GM23338 (cell line): ENCODE results near the gene POLE. TPM values are rescaled to one million over a fixed set of nuclear protein-coding genes. Genes with fewer than 3 reads are reported as not detected.

Experiments used
- ATAC-seq: fragments of 200-7000 bp; cut with Tn5 transposase; 3 replicates; pipeline ENCODE4 v1.9.1; 2020
- DNase-seq: peaks from one replicate; pipeline ENCODE4 v3.0.0-alpha.2; 2015; ENCODE audit warnings: low spot score
- H2AFZ ChIP-seq: fragments of 200-600 bp; sonication (generic); 2 replicates; pipeline ENCODE4 v1.8.0; 2016; ENCODE audit warnings: antibody characterized with exemption, mild to moderate bottlenecking, moderate library complexity
- H3F3A ChIP-seq: fragments of 200-600 bp; sonication (generic); replicated peaks from 2 replicates; pipeline ENCODE4 v1.8.0; 2017; ENCODE audit warnings: antibody characterized with exemption, mixed run types, low read depth
- H3K27ac ChIP-seq: fragments of 200-600 bp; sonication (generic); 2 replicates; pipeline ENCODE4 v1.6.1; 2016; ENCODE audit warnings: low read depth
- H3K27me3 ChIP-seq: fragments of 200-600 bp; sonication (generic); 2 replicates; pipeline ENCODE4 v1.8.0; 2016; ENCODE audit warnings: mild to moderate bottlenecking, mixed run types, moderate library complexity; ENCODE audit not compliant: insufficient read depth
- H3K36me3 ChIP-seq: fragments of 200-600 bp; sonication (generic); 2 replicates; pipeline ENCODE4 v1.8.0; 2016; ENCODE audit warnings: mild to moderate bottlenecking; ENCODE audit not compliant: insufficient read depth
- H3K4me1 ChIP-seq: fragments of 200-600 bp; sonication (generic); 2 replicates; pipeline ENCODE4 v1.8.0; 2016; ENCODE audit warnings: mild to moderate bottlenecking, moderate library complexity; ENCODE audit not compliant: insufficient read depth
- H3K4me2 ChIP-seq: fragments of 200-600 bp; sonication (generic); 2 replicates; pipeline ENCODE4 v1.7.1; 2017; ENCODE audit warnings: mixed run types
- H3K4me3 ChIP-seq: fragments of 200-600 bp; sonication (generic); 2 replicates; pipeline ENCODE4 v1.6.1; 2016; ENCODE audit warnings: mixed run types
- H3K79me2 ChIP-seq: fragments of 200-600 bp; sonication (generic); replicated peaks from 2 replicates; pipeline ENCODE4 v1.8.0; 2017; ENCODE audit warnings: mild to moderate bottlenecking; ENCODE audit not compliant: insufficient read depth
- H3K9me2 ChIP-seq: fragments of 200-600 bp; sonication (generic); 2 replicates; pipeline ENCODE4 v1.8.0; 2017; ENCODE audit not compliant: insufficient read depth
- H4K20me1 ChIP-seq: fragments of 200-600 bp; sonication (generic); replicated peaks from 2 replicates; pipeline ENCODE4 v1.8.0; 2017; ENCODE audit warnings: mild to moderate bottlenecking; ENCODE audit not compliant: insufficient read depth
- H3K27ac Mint-ChIP-seq: 2 replicates; pipeline ENCODE4 v1.8.0; 2020; ENCODE audit warnings: inconsistent platforms, mild to moderate bottlenecking, moderate library complexity, mixed read lengths
- H3K27me3 Mint-ChIP-seq: 3 replicates; pipeline ENCODE4 v1.8.0; 2022; ENCODE audit warnings: low read depth, mild to moderate bottlenecking, moderate library complexity, mixed read lengths, inconsistent platforms; ENCODE audit not compliant: insufficient read depth, poor library complexity
- H3K36me3 Mint-ChIP-seq: 3 replicates; pipeline ENCODE4 v1.8.0; 2021; ENCODE audit warnings: low read depth, mild to moderate bottlenecking, inconsistent platforms, moderate library complexity, mixed read lengths
- H3K4me1 Mint-ChIP-seq: 3 replicates; pipeline ENCODE4 v1.8.0; 2020; ENCODE audit warnings: mild to moderate bottlenecking, inconsistent platforms, mixed read lengths
- H3K4me3 Mint-ChIP-seq: 3 replicates; pipeline ENCODE4 v1.8.0; 2021; ENCODE audit warnings: moderate library complexity, mild to moderate bottlenecking, inconsistent platforms, mixed read lengths
- H3K9me3 Mint-ChIP-seq: 3 replicates; pipeline ENCODE4 v1.8.0; 2020; ENCODE audit warnings: moderate library complexity, mild to moderate bottlenecking, inconsistent platforms, mixed read lengths
- EZH2 ChIP-seq: fragments of 200-600 bp; sonication (generic); IDR thresholded peaks from one replicate; pipeline ENCODE4 v1.8.0; 2017; ENCODE audit warnings: antibody characterized with exemption, mild to moderate bottlenecking, low read depth; ENCODE audit not compliant: unreplicated experiment
- NANOG ChIP-seq: IDR thresholded peaks from 2 replicates; pipeline ENCODE4 v1.6.1; 2016; ENCODE audit warnings: antibody characterized with exemption, borderline replicate concordance
- POLR2AphosphoS5 ChIP-seq: IDR thresholded peaks from 2 replicates; pipeline ENCODE4 v1.6.1; 2016; ENCODE audit warnings: antibody characterized with exemption, low read depth
- ZNF114 ChIP-seq: fragments of 250-450 bp; sonication (Bioruptor Pico); IDR thresholded peaks from 2 replicates; pipeline ENCODE4 v1.5.0; 2020; ENCODE audit warnings: mild to moderate bottlenecking, moderate library complexity
- polyA plus RNA-seq: library from polyadenylated mRNA; unstranded; fragments of >200 nt; fragmentation: Nextera tagmentation; extraction: Ambion mirVana; gene quantifications from 2 replicates; pipeline ENCODE4 v1.2.1, GENCODE V29; 2016
- total RNA-seq: library from RNA; depleted of rRNA; stranded (reverse); fragments of >200 nt; shearing (Covaris generic); gene quantifications from 2 replicates; pipeline ENCODE4 v1.2.3, GENCODE V29; 2014
- TF ChIP-seq, protein P1 (sequence below): IDR thresholded peaks from one replicate; pipeline ENCODE4 v1.6.1; 2018; ENCODE audit warnings: antibody characterized with exemption; ENCODE audit not compliant: unreplicated experiment
- TF ChIP-seq, protein P2 (sequence below), 2 experiments: fragments of 200-600 bp in 1 of 2; sonication (generic) in 1 of 2; conservative IDR thresholded peaks; 2 replicates each; pipeline versions ENCODE4 v1.5.1 to v1.6.1; 2016 to 2017; ENCODE audit warnings: antibody characterized with exemption in 2 of 2, low read depth in 2 of 2, mild to moderate bottlenecking in 2 of 2, moderate library complexity in 1 of 2

The POLE gene
- total and polyA plus RNA-seq, 2 experiments from 2014 or later, result 33.6 to 125 TPM

DNA sequence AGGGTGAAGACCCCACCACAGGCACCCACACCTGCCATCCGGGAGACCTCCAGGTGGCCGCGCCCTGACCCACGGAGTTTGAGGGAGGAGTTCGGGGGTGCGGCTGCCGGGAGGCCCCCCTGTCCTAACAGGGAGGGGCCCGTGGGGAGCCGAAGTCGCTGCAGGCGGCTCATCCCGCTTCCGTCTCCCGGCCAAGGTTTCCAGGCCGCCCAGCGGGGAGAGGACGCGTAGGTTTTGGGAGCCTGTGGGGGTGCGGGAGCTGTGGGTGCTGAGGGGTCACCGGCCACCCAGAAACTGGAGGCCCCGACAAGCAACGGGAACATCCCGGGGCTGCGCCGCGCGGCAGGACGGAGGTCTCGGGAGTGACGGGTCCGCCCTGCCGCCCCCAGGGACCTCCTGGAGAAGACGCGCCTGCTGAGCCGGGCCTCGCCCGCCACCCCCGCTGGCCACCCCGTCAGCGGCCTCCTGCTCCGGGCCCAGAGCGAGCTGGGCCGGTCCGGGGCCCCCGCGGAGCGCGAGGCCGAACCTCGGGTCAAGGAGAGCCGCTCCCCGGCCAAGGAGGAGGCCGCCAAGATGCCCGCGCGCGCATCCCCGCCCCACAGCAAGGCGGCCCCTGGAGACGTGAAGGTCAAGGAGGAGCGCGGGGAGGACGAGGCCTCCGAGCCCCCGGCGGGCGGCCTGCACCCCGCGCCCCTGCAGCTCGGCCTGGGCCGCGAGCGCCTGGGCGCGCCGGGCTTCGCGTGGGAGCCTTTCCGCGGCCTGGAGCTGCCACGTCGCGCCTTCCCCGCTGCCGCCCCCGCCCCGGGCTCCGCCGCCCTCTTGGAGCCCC, 104.3 kb downstream of the POLE start (continued):
- TF ChIP-seq, protein P1, sequence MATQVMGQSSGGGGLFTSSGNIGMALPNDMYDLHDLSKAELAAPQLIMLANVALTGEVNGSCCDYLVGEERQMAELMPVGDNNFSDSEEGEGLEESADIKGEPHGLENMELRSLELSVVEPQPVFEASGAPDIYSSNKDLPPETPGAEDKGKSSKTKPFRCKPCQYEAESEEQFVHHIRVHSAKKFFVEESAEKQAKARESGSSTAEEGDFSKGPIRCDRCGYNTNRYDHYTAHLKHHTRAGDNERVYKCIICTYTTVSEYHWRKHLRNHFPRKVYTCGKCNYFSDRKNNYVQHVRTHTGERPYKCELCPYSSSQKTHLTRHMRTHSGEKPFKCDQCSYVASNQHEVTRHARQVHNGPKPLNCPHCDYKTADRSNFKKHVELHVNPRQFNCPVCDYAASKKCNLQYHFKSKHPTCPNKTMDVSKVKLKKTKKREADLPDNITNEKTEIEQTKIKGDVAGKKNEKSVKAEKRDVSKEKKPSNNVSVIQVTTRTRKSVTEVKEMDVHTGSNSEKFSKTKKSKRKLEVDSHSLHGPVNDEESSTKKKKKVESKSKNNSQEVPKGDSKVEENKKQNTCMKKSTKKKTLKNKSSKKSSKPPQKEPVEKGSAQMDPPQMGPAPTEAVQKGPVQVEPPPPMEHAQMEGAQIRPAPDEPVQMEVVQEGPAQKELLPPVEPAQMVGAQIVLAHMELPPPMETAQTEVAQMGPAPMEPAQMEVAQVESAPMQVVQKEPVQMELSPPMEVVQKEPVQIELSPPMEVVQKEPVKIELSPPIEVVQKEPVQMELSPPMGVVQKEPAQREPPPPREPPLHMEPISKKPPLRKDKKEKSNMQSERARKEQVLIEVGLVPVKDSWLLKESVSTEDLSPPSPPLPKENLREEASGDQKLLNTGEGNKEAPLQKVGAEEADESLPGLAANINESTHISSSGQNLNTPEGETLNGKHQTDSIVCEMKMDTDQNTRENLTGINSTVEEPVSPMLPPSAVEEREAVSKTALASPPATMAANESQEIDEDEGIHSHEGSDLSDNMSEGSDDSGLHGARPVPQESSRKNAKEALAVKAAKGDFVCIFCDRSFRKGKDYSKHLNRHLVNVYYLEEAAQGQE, result no peak
- no peak for TF ChIP-seq ZNF114 (CRISPR knock-in tag)
- TF ChIP-seq, protein P2, sequence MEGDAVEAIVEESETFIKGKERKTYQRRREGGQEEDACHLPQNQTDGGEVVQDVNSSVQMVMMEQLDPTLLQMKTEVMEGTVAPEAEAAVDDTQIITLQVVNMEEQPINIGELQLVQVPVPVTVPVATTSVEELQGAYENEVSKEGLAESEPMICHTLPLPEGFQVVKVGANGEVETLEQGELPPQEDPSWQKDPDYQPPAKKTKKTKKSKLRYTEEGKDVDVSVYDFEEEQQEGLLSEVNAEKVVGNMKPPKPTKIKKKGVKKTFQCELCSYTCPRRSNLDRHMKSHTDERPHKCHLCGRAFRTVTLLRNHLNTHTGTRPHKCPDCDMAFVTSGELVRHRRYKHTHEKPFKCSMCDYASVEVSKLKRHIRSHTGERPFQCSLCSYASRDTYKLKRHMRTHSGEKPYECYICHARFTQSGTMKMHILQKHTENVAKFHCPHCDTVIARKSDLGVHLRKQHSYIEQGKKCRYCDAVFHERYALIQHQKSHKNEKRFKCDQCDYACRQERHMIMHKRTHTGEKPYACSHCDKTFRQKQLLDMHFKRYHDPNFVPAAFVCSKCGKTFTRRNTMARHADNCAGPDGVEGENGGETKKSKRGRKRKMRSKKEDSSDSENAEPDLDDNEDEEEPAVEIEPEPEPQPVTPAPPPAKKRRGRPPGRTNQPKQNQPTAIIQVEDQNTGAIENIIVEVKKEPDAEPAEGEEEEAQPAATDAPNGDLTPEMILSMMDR (conservative IDR thresholded peaks at IDR 0.05; ENCODE audit: low read depth in 2 of 2), result no peak

DNA sequence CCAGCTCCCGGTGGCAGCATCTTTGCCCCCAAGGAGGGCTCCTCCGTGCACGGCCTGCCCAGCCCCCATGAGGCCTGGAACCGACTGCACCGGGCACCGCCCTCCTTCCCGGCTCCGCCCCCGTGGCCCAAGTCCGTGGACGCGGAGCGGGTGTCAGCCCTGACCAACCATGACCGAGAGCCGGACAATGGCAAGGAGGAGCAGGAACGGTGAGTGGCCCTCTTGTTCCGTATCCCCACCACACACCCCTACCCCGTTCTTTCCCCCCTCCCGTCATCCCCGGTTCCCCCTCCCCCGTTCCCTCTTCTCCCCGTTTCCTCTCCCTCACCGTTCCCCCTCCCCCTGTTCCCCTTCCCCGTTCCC, 105.1 kb downstream of the POLE start:
- DNase-seq (peak; percentile 72), ATAC-seq (peak; percentile 53)
- H3K27me3 Mint-ChIP-seq, result peaks cover 53% of the 10 kb centered on the region
- peaks cover 3% of the 10 kb centered on the region; the same call in 1 of the 3 replicates for H3K9me3 Mint-ChIP-seq
- Histone ChIP-seq H3K27me3 (peaks cover 34% of the 10 kb centered on the region), H3K4me2 (peak overlapping the region; percentile 90), H3K4me3 (peak overlapping the region; percentile 56), H4K20me1 (peaks cover 17% of the 10 kb centered on the region), H3F3A (peaks cover 17% of the 10 kb centered on the region), H2AFZ (no peak overlapping the region), H3K36me3 (no peaks in the 10 kb centered on the region), H3K4me1 (peaks cover 7% of the 10 kb centered on the region), H3K27ac (no peak overlapping the region), H3K9me2 (no peaks in the 10 kb centered on the region), H3K79me2 (no peaks in the 10 kb centered on the region)
- no peak for TF ChIP-seq NANOG
- peak; percentile 66 for TF ChIP-seq POLR2AphosphoS5
- no peak for TF ChIP-seq EZH2
- peaks cover 19% of the 10 kb centered on the region for H3K36me3 Mint-ChIP-seq
- H3K27ac Mint-ChIP-seq, result no peak overlapping the region
- peak overlapping the region; percentile 59 for H3K4me3 Mint-ChIP-seq
- peaks cover 7% of the 10 kb centered on the region for H3K4me1 Mint-ChIP-seq
